Measurements from ENCODE around the gene RNF8. TPM values are rescaled to one million over a fixed set of nuclear protein-coding genes. Genes with fewer than 3 reads are reported as not detected.
"Not testable (repeated sequence)": the region's sequence is repeated elsewhere in the genome, so short reads cannot be mapped to it uniquely, and the experiment has no call there.

The RNF8 gene
- total RNA-seq, 1 donor from 2014 or later: 6.3 TPM

- Histone ChIP-seq H3K27me3 (ENCODE audit: control insufficient read depth in 3 of 3, insufficient read depth in 3 of 3, low read length in 3 of 3) (peaks cover 0 to 3% (median 0%) of the 10 kb centered on the region in 3 donors), H3K9me3 (ENCODE audit: control insufficient read depth in 3 of 3, low read length in 3 of 3) (no peaks in the 10 kb centered on the region), H3K27ac (ENCODE audit: low read depth, low read length) (no peak overlapping the region), H3K4me3 (ENCODE audit: low read length in 3 of 3) (no peak overlapping the region), H3K4me1 (ENCODE audit: control insufficient read depth in 3 of 3, insufficient read depth in 3 of 3, low read length in 3 of 3) (peaks cover 0 to 4% (median 0%) of the 10 kb centered on the region in 3 donors), H3K9ac (ENCODE audit: low read depth in 1 of 3, low read length in 3 of 3) (no peak overlapping the region), H3K36me3 (ENCODE audit: control insufficient read depth in 3 of 3, insufficient read depth in 3 of 3, low read length in 3 of 3) (no peaks in the 10 kb centered on the region)
Observed at GRCh38 chr6:37338745-37339255, 15.0 kb upstream of the RNF8 start.

- H3K27me3 ChIP-seq (ENCODE audit: control insufficient read depth in 3 of 3, insufficient read depth in 3 of 3, low read length in 3 of 3): peaks cover 0 to 3% (median 0%) of the 10 kb centered on the region in 3 donors
- no peaks in the 10 kb centered on the region for H3K9me3 ChIP-seq (ENCODE audit: control insufficient read depth in 3 of 3, low read length in 3 of 3)
- H3K36me3 ChIP-seq (ENCODE audit: control insufficient read depth in 3 of 3, insufficient read depth in 3 of 3, low read length in 3 of 3): no peaks in the 10 kb centered on the region
- H3K27ac ChIP-seq (ENCODE audit: low read depth, low read length): no peak overlapping the region
- H3K9ac ChIP-seq (ENCODE audit: low read depth in 1 of 3, low read length in 3 of 3): no peak overlapping the region
- no peak overlapping the region for H3K4me3 ChIP-seq (ENCODE audit: low read length in 3 of 3)
- H3K4me1 ChIP-seq (ENCODE audit: control insufficient read depth in 3 of 3, insufficient read depth in 3 of 3, low read length in 3 of 3): no peaks in the 10 kb centered on the region
Observed at GRCh38 chr6:37339741-37340638, 13.8 kb upstream of the RNF8 start.

GRCh38 chr6:37340639-37340943, 13.2 kb upstream of the RNF8 start:
- no peak overlapping the region for H3K4me3 ChIP-seq (ENCODE audit: low read length in 3 of 3)
- no peaks in the 10 kb centered on the region for H3K36me3 ChIP-seq (ENCODE audit: control insufficient read depth in 3 of 3, insufficient read depth in 3 of 3, low read length in 3 of 3)
- no peak overlapping the region for H3K9ac ChIP-seq (ENCODE audit: low read depth in 1 of 3, low read length in 3 of 3)
- peaks cover 0 to 3% (median 0%) of the 10 kb centered on the region in 3 donors for H3K27me3 ChIP-seq (ENCODE audit: control insufficient read depth in 3 of 3, insufficient read depth in 3 of 3, low read length in 3 of 3)
- H3K27ac ChIP-seq (ENCODE audit: low read depth, low read length): no peak overlapping the region
- no peaks in the 10 kb centered on the region for H3K4me1 ChIP-seq (ENCODE audit: control insufficient read depth in 3 of 3, insufficient read depth in 3 of 3, low read length in 3 of 3)
- H3K9me3 ChIP-seq (ENCODE audit: control insufficient read depth in 3 of 3, low read length in 3 of 3): no peaks in the 10 kb centered on the region

- H3K4me1 ChIP-seq (ENCODE audit: control insufficient read depth in 3 of 3, insufficient read depth in 3 of 3, low read length in 3 of 3): no peaks in the 10 kb centered on the region
- H3K27me3 ChIP-seq (ENCODE audit: control insufficient read depth in 3 of 3, insufficient read depth in 3 of 3, low read length in 3 of 3): peaks cover 0 to 3% (median 0%) of the 10 kb centered on the region in 3 donors
- H3K4me3 ChIP-seq (ENCODE audit: low read length in 3 of 3): no peak overlapping the region
- H3K27ac ChIP-seq (ENCODE audit: low read depth, low read length): no peak overlapping the region
- H3K36me3 ChIP-seq (ENCODE audit: control insufficient read depth in 3 of 3, insufficient read depth in 3 of 3, low read length in 3 of 3): no peaks in the 10 kb centered on the region
- H3K9me3 ChIP-seq (ENCODE audit: control insufficient read depth in 3 of 3, low read length in 3 of 3): no peaks in the 10 kb centered on the region
- no peak overlapping the region for H3K9ac ChIP-seq (ENCODE audit: low read depth in 1 of 3, low read length in 3 of 3)
Observed at GRCh38 chr6:37343248-37343647, 10.5 kb upstream of the RNF8 start.

- Histone ChIP-seq H3K27ac (ENCODE audit: low read depth, low read length) (no peak overlapping the region), H3K4me3 (ENCODE audit: low read length in 3 of 3) (no peak overlapping the region), H3K4me1 (ENCODE audit: control insufficient read depth in 3 of 3, insufficient read depth in 3 of 3, low read length in 3 of 3) (no peaks in the 10 kb centered on the region), H3K36me3 (ENCODE audit: control insufficient read depth in 3 of 3, insufficient read depth in 3 of 3, low read length in 3 of 3) (no peaks in the 10 kb centered on the region), H3K9ac (ENCODE audit: low read depth in 1 of 3, low read length in 3 of 3) (no peak overlapping the region), H3K27me3 (ENCODE audit: control insufficient read depth in 3 of 3, insufficient read depth in 3 of 3, low read length in 3 of 3) (peaks cover 0 to 3% (median 0%) of the 10 kb centered on the region in 3 donors), H3K9me3 (ENCODE audit: control insufficient read depth in 3 of 3, low read length in 3 of 3) (no peaks in the 10 kb centered on the region)
Observed at GRCh38 chr6:37344308-37344707, 9.5 kb upstream of the RNF8 start.

- H3K9me3 ChIP-seq (ENCODE audit: control insufficient read depth in 3 of 3, low read length in 3 of 3); H3K27me3 ChIP-seq (ENCODE audit: control insufficient read depth in 3 of 3, insufficient read depth in 3 of 3, low read length in 3 of 3); H3K4me3 ChIP-seq (ENCODE audit: low read length in 3 of 3); H3K4me1 ChIP-seq (ENCODE audit: control insufficient read depth in 3 of 3, insufficient read depth in 3 of 3, low read length in 3 of 3); H3K9ac ChIP-seq (ENCODE audit: low read depth in 1 of 3, low read length in 3 of 3); H3K36me3 ChIP-seq (ENCODE audit: control insufficient read depth in 3 of 3, insufficient read depth in 3 of 3, low read length in 3 of 3); H3K27ac ChIP-seq (ENCODE audit: low read depth, low read length): not testable (repeated sequence)
Observed at GRCh38 chr6:37345804-37346203, 8.0 kb upstream of the RNF8 start.

- peaks cover 0 to 3% (median 0%) of the 10 kb centered on the region in 3 donors for H3K27me3 ChIP-seq (ENCODE audit: control insufficient read depth in 3 of 3, insufficient read depth in 3 of 3, low read length in 3 of 3)
- no peaks in the 10 kb centered on the region for H3K4me1 ChIP-seq (ENCODE audit: control insufficient read depth in 3 of 3, insufficient read depth in 3 of 3, low read length in 3 of 3)
- no peaks in the 10 kb centered on the region for H3K9me3 ChIP-seq (ENCODE audit: control insufficient read depth in 3 of 3, low read length in 3 of 3)
- no peak overlapping the region for H3K9ac ChIP-seq (ENCODE audit: low read depth in 1 of 3, low read length in 3 of 3)
- no peak overlapping the region for H3K4me3 ChIP-seq (ENCODE audit: low read length in 3 of 3)
- H3K27ac ChIP-seq (ENCODE audit: low read depth, low read length): no peak overlapping the region
- no peaks in the 10 kb centered on the region for H3K36me3 ChIP-seq (ENCODE audit: control insufficient read depth in 3 of 3, insufficient read depth in 3 of 3, low read length in 3 of 3)
Observed at GRCh38 chr6:37347177-37347576, 6.6 kb upstream of the RNF8 start.

- H3K9ac ChIP-seq (ENCODE audit: low read depth in 1 of 3, low read length in 3 of 3): no peak overlapping the region
- H3K27me3 ChIP-seq (ENCODE audit: control insufficient read depth in 3 of 3, insufficient read depth in 3 of 3, low read length in 3 of 3): peaks cover 0 to 3% (median 0%) of the 10 kb centered on the region in 3 donors
- H3K9me3 ChIP-seq (ENCODE audit: control insufficient read depth in 3 of 3, low read length in 3 of 3): no peaks in the 10 kb centered on the region
- H3K4me1 ChIP-seq (ENCODE audit: control insufficient read depth in 3 of 3, insufficient read depth in 3 of 3, low read length in 3 of 3): no peaks in the 10 kb centered on the region
- H3K4me3 ChIP-seq (ENCODE audit: low read length in 3 of 3): no peak overlapping the region
- no peak overlapping the region for H3K27ac ChIP-seq (ENCODE audit: low read depth, low read length)
- H3K36me3 ChIP-seq (ENCODE audit: control insufficient read depth in 3 of 3, insufficient read depth in 3 of 3, low read length in 3 of 3): no peaks in the 10 kb centered on the region
Observed at GRCh38 chr6:37347670-37348111, 6.1 kb upstream of the RNF8 start.

- Histone ChIP-seq H3K4me3 (ENCODE audit: low read length in 3 of 3) (no peak overlapping the region), H3K27me3 (ENCODE audit: control insufficient read depth in 3 of 3, insufficient read depth in 3 of 3, low read length in 3 of 3) (no peaks in the 10 kb centered on the region), H3K27ac (ENCODE audit: low read depth, low read length) (no peak overlapping the region), H3K9ac (ENCODE audit: low read depth in 1 of 3, low read length in 3 of 3) (no peak overlapping the region), H3K9me3 (ENCODE audit: control insufficient read depth in 3 of 3, low read length in 3 of 3) (no peaks in the 10 kb centered on the region), H3K36me3 (ENCODE audit: control insufficient read depth in 3 of 3, insufficient read depth in 3 of 3, low read length in 3 of 3) (no peaks in the 10 kb centered on the region), H3K4me1 (ENCODE audit: control insufficient read depth in 3 of 3, insufficient read depth in 3 of 3, low read length in 3 of 3) (peaks cover 6 to 10% (median 10%) of the 10 kb centered on the region in 3 donors)
Observed at GRCh38 chr6:37351027-37351426, 2.8 kb upstream of the RNF8 start.

GRCh38 chr6:37352384-37352783, 1.4 kb upstream of the RNF8 start:
- peaks cover 6 to 14% (median 10%) of the 10 kb centered on the region in 3 donors for H3K4me1 ChIP-seq (ENCODE audit: control insufficient read depth in 3 of 3, insufficient read depth in 3 of 3, low read length in 3 of 3)

More at GRCh38 chr6:37352384-37352783, 1.4 kb upstream of the RNF8 start:
- no peaks in the 10 kb centered on the region for H3K36me3 ChIP-seq (ENCODE audit: control insufficient read depth in 3 of 3, insufficient read depth in 3 of 3, low read length in 3 of 3)
- no peak overlapping the region for H3K4me3 ChIP-seq (ENCODE audit: low read length in 3 of 3)
- H3K27me3 ChIP-seq (ENCODE audit: control insufficient read depth in 3 of 3, insufficient read depth in 3 of 3, low read length in 3 of 3): no peaks in the 10 kb centered on the region
- no peaks in the 10 kb centered on the region for H3K9me3 ChIP-seq (ENCODE audit: control insufficient read depth in 3 of 3, low read length in 3 of 3)
- H3K9ac ChIP-seq (ENCODE audit: low read depth in 1 of 3, low read length in 3 of 3): no peak overlapping the region
- H3K27ac ChIP-seq (ENCODE audit: low read depth, low read length): no peak overlapping the region

Data from skeletal muscle tissue (tissue), 4 donors.